ENCODE measurements around the gene TRIM73.
"Not testable (repeated sequence)": the region's sequence is repeated elsewhere in the genome, so short reads cannot be mapped to it uniquely, and the experiment has no call there.

TRIM73 gene

DNA sequence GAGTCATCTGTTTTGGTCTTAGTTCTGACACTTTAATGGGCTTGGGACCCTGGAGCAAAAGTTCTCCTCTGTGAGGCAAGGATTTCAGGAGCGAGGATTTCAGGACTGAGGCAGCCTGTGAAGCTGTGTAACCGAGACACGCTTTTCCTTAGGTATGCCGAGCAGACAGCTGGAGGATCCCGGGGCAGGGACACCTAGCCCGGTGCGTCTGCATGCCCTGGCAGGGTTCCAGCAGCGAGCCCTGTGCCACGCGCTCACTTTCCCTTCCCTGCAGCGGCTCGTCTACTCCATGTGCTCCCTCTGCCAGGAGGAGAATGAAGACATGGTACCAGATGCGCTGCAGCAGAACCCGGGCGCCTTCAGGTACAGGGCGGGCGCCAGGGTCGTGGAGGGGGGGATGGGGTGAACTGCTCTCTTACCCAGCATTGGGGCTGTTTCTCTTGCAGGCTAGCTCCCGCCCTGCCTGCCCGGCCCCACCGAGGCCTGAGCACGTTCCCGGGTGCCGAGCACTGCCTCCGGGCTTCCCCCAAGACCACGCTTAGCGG, 20.5 kb downstream of the TRIM73 start:
- not testable (repeated sequence) for DNase-seq

DNA sequence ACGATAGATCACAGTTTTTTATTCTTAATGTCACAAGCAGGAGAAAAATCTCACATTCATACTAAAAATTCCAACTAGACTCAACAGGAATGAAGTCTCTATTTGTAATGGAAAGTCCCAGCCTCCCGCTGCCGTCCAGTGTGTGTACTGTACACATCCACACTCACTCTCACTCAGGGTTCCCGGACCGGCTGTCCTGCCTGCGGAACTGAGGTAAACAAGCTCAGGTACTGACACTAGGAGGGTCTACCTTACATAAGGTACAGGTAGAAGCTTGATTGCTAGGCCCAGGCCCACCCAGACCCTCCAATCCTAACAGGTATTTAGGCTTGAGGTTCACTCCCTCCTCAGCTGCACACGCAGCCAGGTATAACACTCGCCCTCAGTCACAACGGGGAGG, 21.4 kb downstream of the TRIM73 start:
- DNase-seq: not testable (repeated sequence)

DNA sequence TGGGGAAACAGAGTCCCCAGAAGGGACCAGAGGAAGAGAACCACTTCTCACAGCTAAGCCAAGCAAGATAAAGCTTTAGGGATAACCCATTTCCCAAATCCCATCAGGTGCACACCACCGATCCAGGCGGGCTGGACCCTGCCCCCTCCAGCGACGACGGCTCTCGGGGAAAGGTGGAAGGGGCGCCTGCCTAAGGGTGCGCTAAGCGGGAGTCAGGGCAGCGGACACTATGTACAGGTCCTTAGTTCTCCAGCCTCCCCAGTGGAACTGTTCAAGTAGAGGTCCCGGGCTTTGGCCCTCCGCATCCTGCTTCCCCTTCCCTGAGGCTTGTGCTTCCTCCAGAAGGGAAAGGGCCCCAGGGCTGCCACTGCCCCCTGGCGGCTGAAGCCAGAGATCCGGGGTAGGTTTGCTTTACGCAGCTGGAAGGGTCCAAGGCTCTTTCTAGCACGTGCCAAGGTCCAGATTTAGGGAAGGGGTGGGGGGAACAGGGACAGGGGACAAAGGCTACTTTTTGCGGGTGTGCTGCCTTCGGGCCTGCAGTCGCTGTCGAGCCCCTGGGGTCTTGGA, 22.9 kb downstream of the TRIM73 start:
- not testable (repeated sequence) for DNase-seq

DNA sequence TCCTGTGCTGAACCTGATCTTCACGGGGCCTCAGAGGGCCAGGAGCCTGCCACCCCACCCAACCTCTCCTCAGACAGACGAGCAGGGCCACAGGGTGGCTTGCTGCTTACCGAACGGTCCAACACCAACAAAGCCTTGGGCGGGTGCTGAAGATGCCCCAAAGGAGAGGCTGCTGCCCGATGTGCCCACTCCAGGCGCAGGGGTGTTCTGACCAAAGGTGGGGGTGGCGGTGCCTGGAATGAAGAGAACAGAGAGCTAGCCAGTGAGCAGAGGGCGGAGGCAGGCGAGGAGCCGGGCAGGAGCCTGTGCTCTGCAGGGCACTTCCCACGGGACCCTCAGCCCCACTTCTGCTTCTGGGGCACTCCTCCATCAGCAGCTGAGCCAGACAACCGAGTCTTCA, 23.8 kb downstream of the TRIM73 start:
- DNase-seq: not testable (repeated sequence)

DNA sequence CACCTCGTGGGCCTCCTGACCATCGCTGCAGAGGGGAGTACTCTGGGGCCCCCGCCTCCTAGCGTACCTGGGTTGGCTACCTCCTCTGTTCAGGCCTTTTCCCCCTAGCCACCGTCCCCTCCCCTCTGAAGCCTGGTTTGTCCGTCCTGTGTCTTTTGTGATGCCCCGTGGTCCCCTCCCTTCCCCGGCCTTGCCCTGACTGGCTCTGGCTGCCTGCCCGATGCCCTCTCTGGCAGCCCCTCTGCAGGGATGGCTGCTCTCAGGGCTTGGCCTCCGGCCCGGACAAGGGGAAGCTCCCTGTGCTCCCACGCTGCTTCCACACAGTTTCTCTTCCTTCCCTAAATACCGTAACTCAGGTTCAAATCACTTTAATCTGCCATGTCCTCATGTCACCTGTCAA, 24.3 kb downstream of the TRIM73 start:
- DNase-seq: not testable (repeated sequence)

DNA sequence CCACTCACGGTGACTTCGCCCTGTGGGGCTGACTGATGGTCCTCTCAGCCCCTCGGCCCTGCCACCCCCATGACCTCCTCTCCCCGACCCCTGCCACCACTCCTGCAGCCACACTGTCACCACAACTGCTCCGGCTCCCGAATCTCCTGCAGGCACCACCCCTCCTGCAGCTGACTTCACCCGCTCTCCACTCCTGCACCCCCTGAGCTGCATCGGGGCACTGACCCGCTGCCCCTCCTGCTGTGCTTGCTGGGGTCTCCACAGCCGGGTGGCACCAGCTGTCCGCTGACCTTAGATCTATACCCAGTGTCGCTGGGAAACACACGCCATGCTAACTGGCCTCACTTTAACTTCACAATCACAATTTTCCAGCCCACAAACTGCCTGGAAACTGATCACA, 24.7 kb downstream of the TRIM73 start:
- DNase-seq: not testable (repeated sequence)

DNA sequence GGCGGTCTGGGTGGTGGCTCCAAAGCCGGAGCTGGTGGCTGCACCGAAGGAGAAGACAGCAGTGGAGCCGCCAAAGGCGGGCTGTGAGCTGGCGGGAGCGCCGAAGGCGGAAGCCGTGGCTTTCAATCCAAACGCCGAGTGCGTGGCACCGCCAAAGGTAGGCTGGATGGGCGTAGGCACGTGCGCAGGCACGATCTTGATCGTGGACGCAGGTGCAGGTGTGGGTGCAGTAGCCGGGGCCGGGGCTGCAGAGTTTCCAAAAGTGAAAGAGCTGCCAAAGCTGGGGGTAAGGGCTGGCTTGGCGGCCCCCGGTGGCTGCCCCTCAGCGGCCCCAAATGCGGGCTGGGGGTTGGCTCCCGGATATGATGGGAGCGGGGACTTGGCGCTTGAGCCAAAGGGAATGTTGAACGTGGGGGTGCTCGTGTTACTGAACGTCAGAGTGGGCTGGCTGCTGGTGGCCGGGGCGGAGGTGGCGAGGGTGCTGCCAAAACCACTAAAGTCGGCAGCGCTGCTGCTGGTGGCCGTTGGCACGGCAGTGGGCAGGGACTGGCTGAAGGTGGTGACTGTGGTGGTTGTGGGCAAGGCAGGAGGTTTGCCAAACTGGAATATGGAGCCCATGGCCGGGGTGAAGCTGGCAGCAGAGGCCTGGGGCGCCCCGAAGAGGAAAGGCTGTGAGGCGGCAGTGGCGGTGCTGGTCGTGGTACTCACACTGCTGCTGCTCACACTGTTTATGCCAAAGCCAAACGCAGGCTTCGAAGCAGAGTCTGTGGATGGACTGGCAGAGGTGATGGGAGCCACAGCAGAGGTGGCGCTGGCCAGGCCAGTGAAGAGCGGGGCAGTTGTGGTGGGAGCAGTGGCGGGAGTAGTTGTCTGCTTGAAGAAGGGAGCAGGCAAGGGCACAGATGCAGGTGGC, 26.6 kb downstream of the TRIM73 start:
- not testable (repeated sequence) for DNase-seq

DNA sequence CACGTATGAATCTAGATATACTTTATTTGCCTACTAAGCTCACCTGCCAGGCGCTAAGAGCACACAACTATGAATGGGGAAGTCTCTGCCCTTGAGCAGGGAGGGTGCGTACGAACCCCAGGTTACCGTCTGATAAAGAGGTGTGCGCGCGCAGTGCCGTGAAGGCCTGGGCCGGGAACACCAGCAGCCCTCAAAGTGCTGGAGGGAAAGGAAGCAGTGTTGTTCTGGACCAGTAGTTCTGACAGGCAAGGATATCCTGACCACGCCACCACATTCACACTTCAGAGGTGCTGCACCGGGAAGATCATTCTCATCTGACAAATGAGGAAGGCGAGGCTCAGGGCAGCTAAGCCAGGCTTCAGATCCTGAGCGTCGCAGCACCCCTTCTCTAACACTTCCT, 28.1 kb downstream of the TRIM73 start:
- DNase-seq: not testable (repeated sequence)

DNA sequence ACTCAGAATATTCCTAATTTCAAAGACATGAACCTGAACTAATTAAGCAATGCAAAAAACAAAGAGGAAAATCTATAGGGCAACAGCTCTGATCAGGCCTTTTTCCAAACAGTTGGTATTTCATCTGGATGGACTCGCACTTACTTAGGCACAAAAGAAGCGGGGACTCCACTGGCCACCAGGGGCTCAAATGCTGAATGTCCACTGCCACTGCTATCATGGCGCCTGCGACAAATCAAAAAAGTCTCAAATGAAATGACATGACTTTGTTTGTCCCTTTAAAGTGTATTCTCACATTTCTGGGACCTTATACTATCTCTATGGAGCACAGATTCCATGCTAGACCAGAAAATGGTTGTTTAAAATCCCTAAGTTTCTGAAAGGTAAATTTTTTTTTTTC, 43.6 kb downstream of the TRIM73 start:
- not testable (repeated sequence) for DNase-seq

DNA sequence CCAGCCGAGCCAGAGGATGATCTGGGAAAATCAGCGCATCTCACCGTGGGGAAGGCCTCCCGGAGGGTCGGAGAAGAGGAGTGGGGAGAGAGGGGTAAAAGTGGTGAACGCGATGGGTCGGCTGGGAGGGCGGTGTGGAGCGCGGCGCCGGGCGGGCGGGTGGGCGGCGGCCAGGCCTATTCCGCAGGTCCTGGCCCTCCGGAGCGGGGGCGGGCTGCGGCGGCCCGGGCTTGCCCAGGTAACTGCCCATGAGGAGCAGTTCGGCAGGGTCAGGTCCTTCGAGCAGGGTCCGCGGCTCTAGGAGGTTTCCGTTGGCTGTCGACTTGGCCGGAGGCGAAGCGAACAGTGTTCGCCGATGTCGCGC, 46.7 kb downstream of the TRIM73 start:
- not testable (repeated sequence) for DNase-seq

DNA sequence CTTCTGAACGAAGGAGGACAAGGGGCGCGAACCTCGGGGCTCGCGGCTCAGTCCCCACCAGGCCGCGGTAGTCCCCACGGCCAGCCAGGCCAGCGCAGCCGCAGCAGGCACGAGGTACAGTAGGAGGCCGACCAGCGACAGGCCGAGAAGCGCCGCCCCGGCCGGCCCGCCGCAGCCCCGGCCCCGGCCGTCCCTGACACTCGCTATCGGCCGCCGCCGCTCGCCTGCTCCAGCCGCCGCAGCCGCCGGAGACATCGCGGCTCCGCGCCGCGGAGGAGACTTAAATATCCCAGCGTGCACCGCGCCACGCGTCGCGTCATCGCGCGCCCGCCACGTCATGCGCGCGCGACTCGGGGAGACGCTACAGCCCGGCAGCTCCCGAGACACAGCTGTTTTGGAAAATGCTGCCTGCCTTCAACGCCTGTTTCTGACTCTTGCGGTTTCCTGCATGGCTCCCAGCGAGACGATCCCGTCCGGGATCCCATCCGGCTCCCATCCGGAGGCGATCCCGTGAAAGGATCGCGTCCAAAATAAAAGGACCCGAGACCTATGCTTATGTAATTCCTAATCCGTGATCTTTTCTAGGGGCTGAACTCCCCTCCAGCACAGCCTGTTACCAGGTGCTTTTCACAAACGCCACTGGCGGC, 47.2 kb downstream of the TRIM73 start:
- DNase-seq: not testable (repeated sequence)

DNA sequence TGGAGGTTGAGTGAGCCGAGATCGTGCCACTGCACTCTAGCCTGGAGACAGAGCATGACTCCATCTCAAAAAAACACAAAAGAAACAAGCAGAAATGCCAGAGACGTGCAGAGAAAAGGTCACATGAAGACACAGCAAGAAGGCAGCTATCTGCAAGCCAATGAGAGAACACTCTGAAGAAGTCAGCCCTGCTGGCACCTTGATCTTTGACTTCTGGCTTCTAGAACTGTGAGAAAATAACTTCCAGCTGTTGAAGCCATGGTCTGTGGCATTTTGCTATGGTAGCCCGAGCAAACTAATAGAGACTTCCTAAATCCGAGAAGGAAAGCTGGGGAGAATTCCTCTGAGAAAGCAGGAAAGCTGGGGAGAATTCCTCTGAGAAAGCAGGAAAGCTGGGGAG, 54.5 kb downstream of the TRIM73 start:
- DNase-seq: not testable (repeated sequence)

DNA sequence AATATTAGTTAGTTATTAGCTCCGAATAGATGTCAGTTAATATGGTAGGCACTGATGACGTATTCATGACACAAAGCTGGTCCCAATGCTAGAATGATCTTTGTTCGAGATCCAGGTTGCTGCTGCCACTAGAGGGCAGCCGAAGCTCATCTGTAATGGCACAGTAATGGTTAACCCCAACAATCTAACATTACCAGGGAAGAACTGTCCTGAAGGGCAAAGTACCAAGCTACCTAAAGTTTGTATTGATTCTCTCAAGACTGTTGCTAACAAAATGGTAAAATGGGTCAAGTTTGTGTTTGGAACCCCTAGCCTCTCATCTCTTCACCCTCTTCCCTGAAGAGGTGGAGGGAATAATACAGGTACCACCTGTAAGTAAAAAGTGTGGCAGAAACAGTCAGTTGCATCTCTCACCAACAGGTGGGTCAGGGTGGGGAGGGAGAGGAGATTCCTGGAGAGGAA, 57.1 kb downstream of the TRIM73 start:
- DNase-seq: not testable (repeated sequence)
